Activated T-cell treated with anti-CD3 and anti-CD28 coated beads, Interleukin-2, amount 50 U/mL, for 1 hour (primary cell): Measurements from ENCODE around the gene VPS13A.
"Not testable (repeated sequence)": the region's sequence is repeated elsewhere in the genome, so short reads cannot be mapped to it uniquely, and the experiment has no call there.

Experiments used
- DNase-seq: peaks from one replicate; pipeline ENCODE4 v3.0.0-alpha.2; 2020

VPS13A gene

DNA sequence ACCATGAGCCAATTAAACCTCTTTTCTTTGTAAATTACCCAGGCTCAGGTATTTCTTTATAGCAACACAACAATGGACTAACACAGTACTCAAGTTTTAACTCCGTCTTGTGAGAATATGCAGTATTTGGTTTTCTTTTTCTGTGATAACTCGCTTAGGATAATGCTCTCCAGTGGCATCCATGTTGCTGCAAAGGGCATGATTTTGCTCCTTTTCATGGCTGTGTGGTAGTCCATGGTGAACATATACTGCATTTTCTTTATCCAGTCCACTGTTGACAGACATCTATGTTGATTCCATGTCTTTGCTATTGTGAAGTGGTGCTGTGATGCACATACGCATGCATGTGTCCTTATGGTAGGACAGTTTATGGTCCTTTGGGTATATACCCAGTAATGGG is 10.9 kb downstream of the VPS13A start:
- no peak for DNase-seq

DNA sequence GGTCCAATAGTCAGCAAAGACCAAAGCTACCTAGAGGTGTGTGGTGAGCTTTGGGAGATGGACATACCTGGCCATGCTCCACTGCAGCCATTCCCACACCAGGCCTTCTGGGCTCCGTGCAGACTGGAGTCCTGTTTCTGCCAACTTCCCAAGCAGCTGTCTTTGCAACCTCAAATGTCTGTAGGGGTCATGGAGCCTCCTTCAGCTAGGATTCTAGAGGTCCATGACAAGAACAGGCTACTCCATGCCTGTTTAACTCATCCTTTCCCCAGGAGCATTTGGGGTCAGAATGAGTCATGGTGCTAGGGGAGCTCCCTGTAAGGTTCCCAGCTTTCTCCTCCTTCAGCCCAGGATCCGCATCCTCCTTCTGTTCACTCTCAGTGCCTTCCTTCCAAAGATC is 17.1 kb downstream of the VPS13A start:
- DNase-seq, result no peak

DNA sequence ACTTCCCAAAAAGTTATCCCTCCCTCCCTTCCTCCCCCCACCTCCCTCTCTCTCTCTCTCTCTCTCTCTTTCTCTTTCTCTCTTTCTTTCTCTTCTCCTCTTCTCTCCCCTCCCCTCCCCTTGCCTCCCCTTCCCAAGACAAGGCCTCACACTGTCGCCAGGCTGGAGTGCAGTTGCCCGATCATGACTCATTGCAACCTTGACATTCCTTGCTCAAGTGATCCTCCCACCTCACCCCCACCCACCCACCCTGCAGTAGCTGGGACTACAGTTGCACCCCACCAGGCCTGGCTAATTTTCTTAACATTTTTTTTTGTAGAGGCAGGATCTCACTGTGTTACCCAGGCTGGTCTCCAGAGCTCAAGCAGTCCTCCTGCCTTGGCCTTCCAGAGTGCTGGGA is 32.8 kb downstream of the VPS13A start:
- DNase-seq, result no peak

DNA sequence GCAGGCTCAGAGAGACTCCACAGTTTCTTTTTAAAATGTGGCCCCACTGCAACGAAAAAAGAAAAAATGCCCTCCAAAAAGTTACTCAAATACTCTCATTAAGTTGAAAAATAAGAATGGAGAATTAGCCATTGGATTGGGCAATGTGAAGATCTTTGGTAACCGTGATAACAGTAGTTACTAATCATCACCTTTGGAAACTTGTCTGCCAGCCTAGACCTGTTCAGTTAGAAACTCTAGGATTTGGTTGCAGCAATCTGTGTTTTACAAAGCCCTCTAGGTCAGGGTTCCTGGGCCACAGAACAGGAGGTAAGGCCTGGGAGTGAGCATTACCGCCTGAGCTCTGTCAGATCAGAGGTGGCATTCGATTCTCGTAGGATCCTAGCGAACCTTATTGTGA is 34.2 kb downstream of the VPS13A start:
- DNase-seq, result no peak

DNA sequence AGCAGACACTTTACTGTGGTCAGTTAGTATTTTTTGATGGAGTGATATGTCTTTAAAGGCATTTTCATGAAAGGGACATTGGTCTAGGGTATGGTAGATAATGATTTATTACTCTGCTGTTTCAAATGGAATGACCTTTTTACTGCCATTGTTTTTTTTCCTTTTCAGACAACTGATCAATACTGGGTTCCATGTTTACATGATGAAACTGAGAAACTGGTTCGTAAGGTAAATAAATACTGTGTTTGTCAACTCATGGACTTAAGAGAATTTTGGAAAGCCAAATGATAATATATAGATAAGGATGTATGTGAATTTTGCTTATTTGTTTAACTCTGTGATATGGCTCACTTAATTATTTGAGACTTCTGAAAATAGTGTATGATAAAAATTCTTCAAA is 35.5 kb downstream of the VPS13A start:
- DNase-seq, result no peak

DNA sequence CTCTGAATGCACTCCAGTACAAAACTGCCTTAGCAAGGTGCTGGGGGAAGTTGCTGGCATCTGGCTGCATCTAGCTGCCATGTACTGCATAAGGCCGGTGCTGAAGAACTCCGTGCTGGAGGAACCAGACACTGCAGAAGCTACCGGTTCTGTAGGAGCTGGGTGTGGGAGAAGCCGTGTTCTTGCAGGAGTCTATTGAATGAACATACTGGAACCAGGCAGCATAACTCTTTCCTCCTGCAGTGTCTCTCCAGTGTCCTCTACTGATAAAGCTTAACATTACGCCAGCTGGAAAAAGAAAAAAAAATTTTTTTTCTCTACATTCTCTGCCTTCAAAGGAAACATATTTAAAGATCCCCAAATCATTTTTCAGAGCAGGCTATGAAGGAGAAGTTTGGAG is 38.5 kb downstream of the VPS13A start:
- DNase-seq, result no peak

DNA sequence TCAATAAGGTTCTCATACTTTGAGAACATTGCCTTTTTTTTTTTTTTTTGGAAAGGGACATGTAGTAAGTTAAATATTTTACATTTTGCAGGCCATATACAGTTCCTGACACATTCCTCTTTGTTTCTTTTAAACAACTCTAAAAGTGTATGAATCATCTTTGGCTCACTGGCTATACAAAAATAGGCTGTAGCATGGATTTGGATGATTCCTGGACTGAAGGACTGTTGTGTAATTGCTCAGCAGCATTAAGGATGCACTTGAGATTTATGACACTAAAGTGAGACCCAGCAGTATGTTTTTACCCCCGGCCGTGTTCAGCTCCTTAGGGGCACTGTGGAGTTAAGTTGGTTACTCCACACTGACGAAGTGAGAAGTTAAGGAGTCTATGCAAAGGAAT is 41.3 kb downstream of the VPS13A start:
- no peak for DNase-seq

DNA sequence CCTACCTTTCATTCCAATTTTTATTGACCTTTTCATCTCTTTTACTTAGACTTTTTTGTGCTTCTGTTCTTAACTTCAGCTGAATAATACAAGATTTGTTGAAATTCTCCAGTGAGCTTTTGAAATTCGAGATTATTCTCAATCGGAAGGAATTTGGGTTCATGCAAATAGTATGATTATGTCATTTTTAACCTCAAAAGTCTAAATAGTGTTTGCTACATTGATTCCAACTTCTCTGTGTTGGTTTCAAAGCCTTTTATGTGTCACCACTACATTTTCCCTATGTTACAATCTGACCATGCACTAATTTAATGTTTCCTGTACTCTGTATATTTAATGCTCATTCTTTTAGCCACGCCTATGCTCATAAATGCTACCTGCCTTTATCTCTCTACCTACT is 44.1 kb downstream of the VPS13A start:
- DNase-seq, result no peak

DNA sequence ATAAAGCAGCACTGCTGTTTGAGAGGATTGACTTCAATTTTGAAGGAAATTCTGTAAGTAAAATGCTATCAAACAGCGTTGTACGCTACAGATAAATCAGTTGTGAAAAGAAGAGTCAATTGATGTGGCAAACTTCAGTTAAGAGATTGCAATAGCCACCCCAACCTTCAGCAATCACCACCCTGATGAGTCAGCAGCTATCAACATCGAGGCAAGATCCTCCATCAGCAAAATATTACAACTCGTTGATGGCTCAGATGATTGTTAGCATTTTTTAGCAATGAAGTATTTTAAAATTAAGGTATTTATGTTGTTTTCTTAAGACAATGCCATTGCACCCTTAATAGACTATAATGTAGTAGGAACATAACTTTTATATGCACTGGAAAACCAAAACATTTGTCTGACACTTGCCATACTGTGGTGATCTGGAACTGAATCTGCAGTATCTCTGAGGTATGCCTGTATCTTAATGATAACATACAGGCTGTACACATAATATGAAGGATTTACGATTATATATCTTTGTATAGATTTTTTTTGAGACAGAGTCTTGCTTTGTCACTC is 47.5 kb downstream of the VPS13A start:
- no peak for DNase-seq

DNA sequence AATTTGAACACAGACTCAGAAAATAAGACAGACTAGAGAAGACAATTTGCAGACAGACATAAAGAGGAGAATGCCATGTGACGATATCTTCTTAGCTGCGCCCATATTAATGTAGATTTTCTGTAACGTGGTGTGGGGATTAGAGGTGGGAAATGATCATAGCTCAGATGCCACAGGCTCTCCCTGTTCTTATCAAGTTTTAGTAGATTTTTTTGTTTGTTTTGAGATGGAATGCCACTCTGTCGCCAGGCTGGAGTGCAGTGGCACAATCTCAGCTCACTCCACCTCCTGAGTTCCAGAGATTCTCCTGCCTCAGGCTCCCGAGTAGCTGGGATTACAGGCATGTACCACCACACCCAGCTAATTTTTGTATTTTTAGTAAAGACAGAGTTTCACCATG is 59.4 kb downstream of the VPS13A start:
- DNase-seq, result no peak

DNA sequence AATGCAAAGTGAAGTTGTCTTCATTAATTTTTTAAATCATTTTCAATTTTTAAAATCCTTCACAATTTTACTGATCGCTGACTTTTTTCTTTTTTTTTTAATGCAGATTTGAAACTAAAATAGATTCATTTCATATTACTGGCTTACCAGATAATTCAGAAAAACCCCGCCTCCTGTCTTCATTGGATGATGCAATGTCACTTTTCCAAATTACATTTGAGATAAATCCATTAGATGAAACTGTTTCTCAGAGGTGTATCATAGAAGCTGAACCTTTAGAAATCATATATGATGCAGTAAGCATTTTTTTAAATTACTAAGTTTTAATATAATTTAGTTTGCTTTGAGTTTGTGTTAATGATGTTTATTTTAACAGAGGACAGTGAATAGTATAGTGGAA is 60.6 kb downstream of the VPS13A start:
- no peak for DNase-seq

DNA sequence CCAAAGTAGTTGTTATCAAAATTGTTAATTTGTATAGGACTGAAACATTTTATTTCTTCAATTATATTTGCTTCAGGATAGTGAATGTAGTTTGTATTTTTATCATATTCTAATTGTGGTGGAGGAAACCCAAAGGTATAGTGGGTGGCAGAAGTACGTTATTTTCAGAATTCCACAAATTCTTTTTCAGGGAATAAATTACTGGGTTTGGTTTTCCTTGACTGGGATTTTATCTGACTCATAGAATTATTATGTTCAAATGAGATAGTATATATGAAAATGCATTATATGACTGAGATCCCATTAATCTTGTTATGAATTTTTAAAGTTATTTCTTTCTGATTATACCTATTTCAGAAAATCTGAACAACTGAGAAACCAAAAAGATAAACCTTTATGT is 73.7 kb downstream of the VPS13A start:
- DNase-seq, result no peak

DNA sequence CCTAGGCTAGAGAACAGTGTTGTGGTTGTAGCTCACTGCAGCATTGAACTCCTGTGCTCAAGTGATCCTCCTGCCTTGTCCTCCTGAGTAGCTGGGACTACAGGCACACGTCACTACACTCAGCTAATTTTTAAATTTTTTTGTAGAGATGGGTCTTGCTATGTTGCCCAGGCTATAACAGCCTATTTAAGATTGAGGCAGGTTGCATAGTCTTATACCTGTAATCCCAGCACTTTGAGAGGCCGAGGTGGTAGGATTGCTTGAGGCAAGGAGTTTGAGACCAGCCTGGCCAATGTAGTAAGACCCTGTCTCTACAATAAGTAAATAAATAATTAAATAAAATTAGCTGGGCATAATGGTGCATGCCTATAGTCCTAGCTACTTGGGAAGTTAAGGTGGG is 79.9 kb downstream of the VPS13A start:
- DNase-seq, result no peak

DNA sequence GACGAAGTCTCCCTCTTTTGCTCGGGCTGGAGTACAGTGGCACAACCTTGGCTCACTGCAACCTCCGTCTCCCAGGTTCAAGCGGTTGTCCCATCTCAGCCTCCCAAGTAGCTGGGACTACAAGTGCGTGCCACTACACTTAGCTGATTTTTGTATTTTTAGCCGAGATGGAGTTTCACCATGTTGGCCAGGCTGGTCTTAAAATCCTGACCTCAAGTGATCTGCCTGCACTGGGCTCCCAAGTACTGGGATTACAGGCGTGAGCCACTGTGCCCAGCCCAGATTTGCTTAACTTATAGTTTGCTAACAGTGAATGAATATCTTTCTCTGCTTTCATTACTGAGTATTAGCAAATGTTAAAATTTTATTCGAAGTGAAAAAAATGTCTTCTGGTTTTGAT is 84.3 kb downstream of the VPS13A start:
- DNase-seq, result no peak

DNA sequence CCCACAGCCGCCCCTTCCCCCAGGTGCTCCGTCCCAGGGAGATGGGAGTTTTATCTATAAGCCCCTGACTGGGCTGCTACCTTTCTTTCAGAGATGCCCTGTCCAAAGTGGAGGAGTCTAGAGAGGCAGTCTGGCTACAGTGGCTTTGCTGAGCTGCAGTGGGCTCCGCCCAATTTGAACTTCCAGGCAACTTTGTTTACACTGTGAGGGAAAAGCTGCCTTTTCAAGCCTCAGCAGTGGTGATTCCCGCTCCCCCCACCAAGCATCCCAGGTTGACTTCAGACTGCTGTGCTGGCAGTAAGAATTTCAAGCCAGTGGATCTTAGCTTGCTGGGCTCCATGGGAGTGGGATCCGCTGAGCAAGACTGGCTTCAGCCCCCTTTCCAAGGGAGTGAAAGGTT is 90.4 kb downstream of the VPS13A start:
- DNase-seq, result not testable (repeated sequence)

DNA sequence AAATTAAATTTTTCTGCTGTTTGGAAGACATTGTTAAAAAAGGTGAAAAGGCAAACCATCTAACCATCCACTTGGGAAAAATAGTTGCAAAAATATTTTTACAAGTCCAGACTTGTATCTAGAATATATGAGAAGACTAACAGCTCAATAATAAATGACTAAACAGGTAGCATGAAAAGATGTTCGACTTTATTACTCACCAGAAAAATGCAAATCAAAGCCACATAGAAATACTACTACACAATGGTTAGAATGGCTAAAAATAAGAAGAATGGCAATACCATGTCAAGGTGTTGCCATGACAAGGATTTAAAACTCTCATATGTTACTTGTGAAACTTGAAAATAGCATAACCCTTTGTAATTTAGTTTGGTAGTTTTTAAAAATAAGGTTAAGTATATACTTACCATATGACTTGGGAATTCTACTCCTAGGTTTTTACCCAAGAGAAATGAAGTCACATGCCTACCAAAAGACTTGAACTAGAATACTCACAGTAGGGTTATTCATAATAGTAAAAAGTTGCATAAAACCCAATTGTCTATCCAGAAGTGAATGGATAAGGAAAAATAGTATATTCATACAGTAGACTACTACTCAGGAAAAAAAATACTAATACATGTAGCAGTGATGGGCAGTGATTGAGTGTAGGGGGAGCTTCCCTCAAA is 93.8 kb downstream of the VPS13A start:
- DNase-seq, result no peak

DNA sequence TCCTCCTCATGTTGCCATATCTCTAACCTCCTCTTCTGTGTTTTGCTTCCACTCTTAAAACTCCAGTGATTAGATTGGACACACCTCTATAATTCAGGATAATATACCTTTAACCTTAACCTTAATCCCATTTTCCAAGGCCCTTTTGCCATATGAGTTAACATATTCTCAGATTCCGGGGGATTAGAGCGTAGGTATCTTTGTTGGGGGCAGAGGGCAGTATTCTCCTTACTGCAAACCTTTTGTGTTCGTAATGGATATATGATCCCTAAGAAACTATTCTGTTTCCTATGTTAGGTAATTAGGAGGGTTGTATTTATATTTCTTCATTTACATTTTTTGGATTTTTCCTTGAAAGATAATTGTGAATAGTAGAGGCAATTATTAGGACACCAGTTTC is 99.5 kb downstream of the VPS13A start:
- DNase-seq, result no peak

DNA sequence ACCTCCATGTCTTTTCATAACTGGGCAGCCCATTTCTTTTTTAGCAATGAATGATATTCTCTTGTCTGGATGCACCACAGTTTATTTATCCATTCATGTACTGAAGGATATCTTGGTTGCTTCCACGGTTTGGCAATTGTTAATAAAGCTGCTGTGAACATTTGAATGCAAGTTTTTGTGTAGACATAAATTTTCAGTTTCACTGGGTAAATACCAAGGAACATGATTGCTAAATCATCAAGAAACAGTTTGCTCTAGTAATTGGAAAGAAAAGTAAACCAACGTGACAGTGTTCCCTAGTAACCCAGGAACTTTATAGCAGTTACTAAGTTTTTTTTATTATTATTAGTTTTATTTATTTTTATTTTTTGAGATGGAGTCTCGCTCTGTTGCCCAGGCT is 100.4 kb downstream of the VPS13A start:
- no peak for DNase-seq

DNA sequence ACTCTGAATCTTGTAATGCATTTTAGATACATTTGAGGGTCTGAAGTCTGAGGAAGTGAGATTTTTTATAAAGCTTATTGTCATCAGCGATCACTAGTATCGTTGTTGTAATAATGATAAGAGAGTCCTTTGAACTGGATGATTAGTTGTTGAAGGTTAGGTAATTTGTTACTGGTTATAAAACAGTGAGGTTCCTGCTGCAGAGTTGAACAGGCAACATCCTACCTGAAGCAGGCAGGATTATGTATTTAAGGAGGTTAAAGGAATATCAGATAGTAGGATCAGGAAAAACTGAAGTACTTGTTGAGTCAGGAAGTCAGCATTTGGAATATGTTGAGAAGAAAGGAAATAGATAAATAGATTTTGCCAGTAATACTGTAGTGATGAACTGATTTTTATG is 106.7 kb downstream of the VPS13A start:
- DNase-seq, result no peak

DNA sequence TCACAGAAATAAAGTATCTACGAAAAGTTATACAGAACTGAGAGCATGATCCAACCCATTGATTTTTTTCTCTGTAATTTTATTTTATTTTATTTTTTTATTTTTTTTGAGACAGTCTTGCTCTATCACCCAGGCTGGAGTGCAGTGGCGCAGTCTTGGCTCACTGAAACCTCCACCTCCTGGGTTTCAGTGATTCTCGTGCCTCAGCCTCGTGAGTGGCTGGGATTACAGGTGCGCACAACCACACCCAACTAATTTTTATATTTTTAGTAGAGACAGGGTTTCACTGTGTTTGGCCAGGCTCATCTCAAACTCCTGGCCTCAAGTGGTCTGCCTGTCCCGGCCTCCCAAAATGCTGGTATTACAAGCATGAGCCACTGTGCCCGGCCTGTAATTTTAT is 107.3 kb downstream of the VPS13A start:
- no peak for DNase-seq

DNA sequence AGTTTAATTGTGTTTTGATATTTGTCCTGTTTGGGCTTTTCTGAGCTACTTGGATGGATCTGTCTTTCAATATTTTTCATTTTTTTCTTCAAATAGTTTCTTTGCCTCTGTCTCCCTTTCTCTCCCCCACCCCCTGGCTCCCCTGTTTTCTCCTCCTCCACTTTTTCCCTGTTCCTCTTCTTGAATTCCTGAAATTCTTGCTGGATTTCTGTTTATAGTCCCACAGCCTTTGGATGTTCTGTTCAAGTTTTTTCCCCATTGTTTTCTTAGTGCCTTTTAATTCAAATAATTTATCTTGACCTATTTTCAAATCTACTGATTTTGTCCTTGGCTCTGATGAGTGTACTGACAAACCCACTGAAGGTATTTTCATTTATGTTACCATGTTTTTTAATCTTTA is 113.0 kb downstream of the VPS13A start:
- no peak for DNase-seq

DNA sequence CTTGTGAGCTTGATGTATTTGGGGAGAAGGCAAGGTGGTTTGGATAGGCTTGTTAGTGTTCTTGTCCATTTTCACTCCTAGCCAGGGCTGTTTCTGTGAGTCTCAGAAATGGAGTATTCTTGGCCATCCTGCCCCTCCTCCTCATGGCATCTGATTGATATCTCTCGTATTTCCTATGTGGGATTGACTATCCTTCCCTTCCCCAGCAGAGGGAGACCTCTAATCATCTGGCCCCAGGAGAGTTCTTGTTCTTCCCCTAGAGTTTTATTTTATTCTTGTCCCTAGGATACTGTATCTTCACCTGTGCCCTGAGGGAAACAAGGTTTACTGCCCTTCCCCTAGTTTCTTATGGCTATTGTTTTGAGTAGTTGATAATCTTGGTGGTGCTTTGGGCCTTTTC is 114.4 kb downstream of the VPS13A start:
- DNase-seq, result no peak

DNA sequence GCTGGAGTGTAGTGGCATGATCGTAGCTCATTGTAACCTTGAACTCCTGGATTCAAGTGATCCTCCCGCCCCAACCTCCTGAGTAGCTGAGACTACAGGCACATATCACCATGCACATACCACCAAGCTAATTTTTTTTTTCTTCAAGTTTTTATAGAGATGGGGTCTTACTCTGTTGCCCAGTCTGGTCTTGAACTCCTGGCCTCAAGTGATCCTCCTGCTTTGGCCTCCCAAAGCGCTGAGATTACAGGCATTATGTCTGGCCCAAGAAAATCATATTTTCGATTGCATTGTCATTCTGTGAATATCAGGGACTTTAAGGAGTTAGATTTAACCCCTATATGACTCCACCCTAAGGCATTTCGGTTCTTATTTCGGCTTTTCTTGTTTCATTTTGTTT is 116.6 kb downstream of the VPS13A start:
- DNase-seq, result no peak

DNA sequence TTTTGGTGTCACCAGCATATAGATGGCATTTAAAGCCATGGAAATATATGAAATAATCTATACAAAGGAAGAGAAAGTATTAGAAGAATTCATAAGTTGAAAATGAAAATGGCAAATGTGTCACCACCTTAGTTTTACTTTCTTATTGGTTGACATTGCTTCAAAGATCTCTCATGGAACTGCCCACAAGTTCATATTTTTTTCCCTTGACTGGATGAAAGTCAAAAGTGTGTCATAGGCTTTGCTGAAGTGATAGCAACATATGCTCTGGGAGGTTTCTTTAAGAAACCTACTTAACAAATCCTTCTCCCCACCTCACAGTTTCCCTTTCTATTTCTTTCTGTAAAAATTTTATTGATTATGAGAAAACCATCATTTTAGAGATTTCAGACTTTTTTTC is 127.2 kb downstream of the VPS13A start:
- DNase-seq, result no peak

DNA sequence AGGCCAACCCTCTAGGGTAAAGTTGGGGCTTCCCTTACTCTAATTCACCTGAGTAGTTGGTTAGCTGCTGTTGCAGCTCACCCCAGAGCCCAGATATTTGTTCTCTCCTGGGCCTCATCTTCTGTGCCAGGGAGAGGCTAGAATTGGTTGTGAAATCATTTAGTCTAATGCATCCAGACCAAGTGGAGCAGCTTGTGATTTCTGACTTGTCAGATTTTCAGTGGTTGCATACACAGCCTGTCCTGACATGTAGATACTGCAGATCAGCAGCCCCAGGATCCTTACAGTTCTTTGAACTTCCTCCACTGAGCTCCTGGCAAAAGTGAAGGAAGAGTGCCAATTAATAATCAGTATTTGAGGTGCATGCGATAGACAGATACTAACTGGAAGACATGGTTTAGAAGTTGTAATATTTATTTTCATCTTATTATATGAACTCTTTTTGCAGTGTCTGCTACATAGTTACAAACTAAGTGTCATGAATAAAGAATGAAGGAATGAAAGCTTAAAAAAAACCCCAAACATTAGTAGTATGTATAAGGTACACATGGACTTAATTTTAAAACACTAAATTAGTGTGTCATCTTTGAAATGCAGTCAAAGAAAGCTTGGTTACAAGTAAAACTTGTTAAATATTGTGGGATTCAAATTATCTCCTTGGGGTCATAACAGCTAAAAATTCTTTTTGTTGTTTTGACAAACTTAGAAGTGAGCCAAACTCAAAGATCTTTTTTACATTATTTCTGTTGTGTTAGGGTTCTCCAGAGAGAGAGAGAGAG is 128.5 kb downstream of the VPS13A start:
- no peak for DNase-seq
